ENCODE results near the gene PPM1H.

PPM1H gene

DNA sequence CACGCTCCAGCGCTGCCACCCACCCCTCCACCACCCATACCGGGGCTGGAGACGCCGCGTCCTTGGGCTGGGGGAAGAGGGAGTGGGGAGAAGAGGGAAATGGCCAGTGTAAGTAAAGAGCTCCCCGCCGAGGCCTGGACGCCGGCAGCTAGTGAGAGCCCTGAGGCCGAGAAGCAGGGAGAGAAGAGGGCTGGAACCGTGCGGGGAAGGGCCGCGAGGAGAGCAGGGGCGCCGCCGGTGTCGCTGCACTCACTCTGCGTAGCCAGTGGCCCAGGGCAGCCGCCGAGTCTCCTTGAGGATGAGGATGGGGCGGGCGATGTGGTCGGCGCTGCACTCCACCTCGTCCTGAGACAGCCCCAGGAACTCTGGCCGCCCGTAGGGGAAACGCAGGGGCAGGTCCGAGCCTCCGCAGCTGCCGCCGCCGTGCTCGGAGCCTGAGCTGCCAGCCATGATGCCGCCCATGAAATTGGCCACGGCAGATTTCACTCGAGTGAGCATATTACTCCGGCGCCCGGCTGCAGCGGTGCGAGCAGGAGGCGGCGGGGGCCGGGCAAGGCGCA is 631 bp downstream of the PPM1H start:
- Histone ChIP-seq H3K79me2 (ENCODE audit: insufficient read depth, low read length) (peaks cover 46% of the 10 kb centered on the region), H3K4me2 (ENCODE audit: low read depth, low read length, poor library complexity, severe bottlenecking) (peak overlapping the region; percentile 82), H3K4me3 (ENCODE audit: low read length, poor library complexity, severe bottlenecking) (peak overlapping the region; percentile 94), H3K4me1 (ENCODE audit: insufficient read depth, low read length, poor library complexity, severe bottlenecking) (peaks cover 49% of the 10 kb centered on the region), H3K9ac (ENCODE audit: low read depth, low read length, poor library complexity, severe bottlenecking) (peak overlapping the region; percentile 87), H3K9me2 (replicated peaks; ENCODE audit: low read depth, low read length) (no peaks in the 10 kb centered on the region), H3F3A (ENCODE audit: low read depth) (peaks cover 7% of the 10 kb centered on the region; the same call in 1 of the 2 replicates), H3K9me3 (ENCODE audit: insufficient read depth, low read depth, low read length) (no peaks in the 10 kb centered on the region), H4K20me1 (ENCODE audit: insufficient read depth, low read length, poor library complexity, severe bottlenecking) (peaks cover 16% of the 10 kb centered on the region), H2AFZ (ENCODE audit: low read length) (peak overlapping the region; percentile 57), H3K36me3 (ENCODE audit: insufficient read depth, low read length) (no peaks in the 10 kb centered on the region), H3K27me3 (ENCODE audit: insufficient read depth, low read length, poor library complexity, severe bottlenecking) (no peaks in the 10 kb centered on the region)
- no peak for TF ChIP-seq EZH2phosphoT487 (IDR thresholded peaks at IDR 0.05; ENCODE audit: borderline replicate concordance)
- TF ChIP-seq CTCF (conservative IDR thresholded peaks at IDR 0.05; ENCODE audit: low read length) = no peak; the same call in 1 of the 2 replicates

DNA sequence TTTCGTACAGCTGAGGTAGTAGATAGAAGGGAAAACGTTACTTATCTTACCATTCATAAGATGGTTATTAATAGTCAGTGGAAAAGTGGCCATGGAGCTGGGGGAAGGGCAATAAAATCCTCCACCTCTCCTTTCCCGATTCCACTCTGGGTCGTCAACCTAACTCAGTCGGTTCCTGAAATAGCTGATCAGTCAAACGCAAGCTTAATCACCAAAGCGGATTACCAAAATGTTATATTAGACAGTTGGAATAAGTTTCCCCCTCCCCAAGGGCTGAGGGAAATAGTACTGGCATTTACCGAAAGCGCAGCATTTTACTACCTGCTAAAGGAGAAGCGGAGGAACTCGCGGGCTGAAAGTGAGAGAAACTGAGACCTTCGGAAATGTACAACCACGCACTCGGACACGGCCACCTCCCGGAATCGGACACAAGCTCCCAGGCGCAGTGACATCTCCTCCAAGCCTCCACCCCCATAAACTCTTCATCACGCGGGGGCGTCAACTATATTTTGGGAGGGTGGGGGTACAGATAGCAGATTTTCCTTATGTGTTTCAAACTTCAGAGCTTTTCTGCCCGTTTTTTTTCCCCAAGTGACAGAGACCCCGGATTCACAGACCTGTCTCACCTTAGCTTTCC is 1.2 kb downstream of the PPM1H start:
- no peaks in the 10 kb centered on the region for H3K27me3 ChIP-seq (ENCODE audit: insufficient read depth, low read length, poor library complexity, severe bottlenecking)
- peaks cover 20% of the 10 kb centered on the region for H4K20me1 ChIP-seq (ENCODE audit: insufficient read depth, low read length, poor library complexity, severe bottlenecking)
- H3K4me1 ChIP-seq (ENCODE audit: insufficient read depth, low read length, poor library complexity, severe bottlenecking) = peaks cover 55% of the 10 kb centered on the region
- H3K9ac ChIP-seq (ENCODE audit: low read depth, low read length, poor library complexity, severe bottlenecking) = peak overlapping the region; percentile 87
- H3K9me3 ChIP-seq (ENCODE audit: insufficient read depth, low read depth, low read length) = no peaks in the 10 kb centered on the region
- H3K4me2 ChIP-seq (ENCODE audit: low read depth, low read length, poor library complexity, severe bottlenecking) = peak overlapping the region; percentile 82
- H2AFZ ChIP-seq (ENCODE audit: low read length) = peak overlapping the region; percentile 57; the same call in 1 of the 2 replicates
- TF ChIP-seq EZH2phosphoT487 (IDR thresholded peaks at IDR 0.05; ENCODE audit: borderline replicate concordance) (no peak), CTCF (conservative IDR thresholded peaks at IDR 0.05; ENCODE audit: low read length) (no peak)
- peaks cover 52% of the 10 kb centered on the region for H3K79me2 ChIP-seq (ENCODE audit: insufficient read depth, low read length)
- H3K9me2 ChIP-seq (replicated peaks; ENCODE audit: low read depth, low read length) = no peaks in the 10 kb centered on the region
- no peaks in the 10 kb centered on the region for H3K36me3 ChIP-seq (ENCODE audit: insufficient read depth, low read length)
- H3K4me3 ChIP-seq (ENCODE audit: low read length, poor library complexity, severe bottlenecking) = peak overlapping the region; percentile 94
- peaks cover 7% of the 10 kb centered on the region; the same call in 1 of the 2 replicates for H3F3A ChIP-seq (ENCODE audit: low read depth)

GRCh38 chr12:62933220-62933601 is 1.7 kb downstream of the PPM1H start:
- peaks cover 60% of the 10 kb centered on the region for H3K4me1 ChIP-seq (ENCODE audit: insufficient read depth, low read length, poor library complexity, severe bottlenecking)
- peak overlapping the region; percentile 94 for H3K4me3 ChIP-seq (ENCODE audit: low read length, poor library complexity, severe bottlenecking)
- no peak for TF ChIP-seq EZH2phosphoT487 (IDR thresholded peaks at IDR 0.05; ENCODE audit: borderline replicate concordance)
- TF ChIP-seq CTCF (conservative IDR thresholded peaks at IDR 0.05; ENCODE audit: low read length) = no peak
- H3K9ac ChIP-seq (ENCODE audit: low read depth, low read length, poor library complexity, severe bottlenecking) = peak overlapping the region; percentile 87
- no peaks in the 10 kb centered on the region for H3K9me2 ChIP-seq (replicated peaks; ENCODE audit: low read depth, low read length)
- no peaks in the 10 kb centered on the region for H3K27me3 ChIP-seq (ENCODE audit: insufficient read depth, low read length, poor library complexity, severe bottlenecking)
- peaks cover 22% of the 10 kb centered on the region for H4K20me1 ChIP-seq (ENCODE audit: insufficient read depth, low read length, poor library complexity, severe bottlenecking)
- H3F3A ChIP-seq (ENCODE audit: low read depth) = peaks cover 7% of the 10 kb centered on the region; the same call in 1 of the 2 replicates
- H3K4me2 ChIP-seq (ENCODE audit: low read depth, low read length, poor library complexity, severe bottlenecking) = peak overlapping the region; percentile 82
- H2AFZ ChIP-seq (ENCODE audit: low read length) = no peak overlapping the region
- peaks cover 57% of the 10 kb centered on the region for H3K79me2 ChIP-seq (ENCODE audit: insufficient read depth, low read length)
- H3K36me3 ChIP-seq (ENCODE audit: insufficient read depth, low read length) = no peaks in the 10 kb centered on the region
- H3K9me3 ChIP-seq (ENCODE audit: insufficient read depth, low read depth, low read length) = no peaks in the 10 kb centered on the region

All from Loucy (cell line).